ENCODE measurements around the gene DNMT3A. TPM values are rescaled to one million over a fixed set of nuclear protein-coding genes. Genes with fewer than 3 reads are reported as not detected.

DNMT3A gene
- total RNA-seq, 1 donor from 2014 or later: 36.7 TPM

DNA sequence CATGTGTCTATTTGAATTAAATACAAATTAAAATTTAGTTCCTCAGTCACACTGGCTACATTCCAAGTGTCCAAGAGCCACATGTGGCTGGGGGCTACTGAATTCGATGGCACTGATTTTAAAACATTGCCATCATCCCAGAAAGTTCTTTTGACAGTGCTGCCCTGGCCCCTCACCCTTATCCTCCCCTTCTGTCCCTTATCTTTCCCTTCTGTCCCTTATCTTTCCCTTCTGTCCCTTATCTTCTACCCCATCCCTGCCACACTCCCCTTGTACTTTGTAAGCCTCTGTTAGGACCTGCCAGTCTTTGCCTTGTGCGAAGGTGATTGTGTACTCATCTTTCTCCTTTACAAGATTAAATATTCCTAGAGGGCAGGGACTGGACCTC lies 85.2 kb downstream of the DNMT3A start:
- no peak for DNase-seq

DNA sequence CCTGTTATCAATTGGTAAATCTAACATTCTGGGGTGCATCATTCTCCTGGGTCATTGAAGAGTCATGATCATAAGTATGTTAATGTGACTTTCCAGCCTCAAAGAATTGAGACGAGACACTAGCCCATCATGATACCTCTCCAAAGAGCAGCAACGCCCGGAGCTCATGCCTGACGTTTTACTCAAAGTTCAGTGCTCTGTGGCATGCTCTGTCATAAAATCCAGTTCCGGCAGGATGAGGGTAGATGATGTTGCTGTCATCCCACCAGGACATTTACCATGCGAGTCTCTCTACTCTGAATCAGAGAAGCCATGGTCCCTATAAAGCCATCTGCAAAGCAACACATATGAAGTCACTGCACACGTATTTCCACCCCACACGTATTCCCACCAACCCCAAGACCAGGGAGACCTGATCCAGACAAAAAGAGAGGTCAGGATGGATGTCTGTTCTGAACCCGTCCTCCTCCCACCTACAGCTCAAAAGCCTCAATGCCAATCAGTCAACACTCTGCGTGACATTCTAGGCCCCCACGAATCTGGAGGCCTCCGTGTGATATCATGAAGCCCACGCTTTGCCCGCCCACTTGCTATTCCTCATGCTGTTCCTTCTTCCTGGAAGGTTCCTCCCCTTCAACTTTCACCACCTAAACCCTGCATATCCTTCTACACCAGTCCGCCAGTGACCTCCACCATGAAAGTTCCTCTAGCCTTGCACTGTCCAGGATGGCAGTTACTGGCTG lies 85.8 kb downstream of the DNMT3A start:
- no peak for DNase-seq

DNA sequence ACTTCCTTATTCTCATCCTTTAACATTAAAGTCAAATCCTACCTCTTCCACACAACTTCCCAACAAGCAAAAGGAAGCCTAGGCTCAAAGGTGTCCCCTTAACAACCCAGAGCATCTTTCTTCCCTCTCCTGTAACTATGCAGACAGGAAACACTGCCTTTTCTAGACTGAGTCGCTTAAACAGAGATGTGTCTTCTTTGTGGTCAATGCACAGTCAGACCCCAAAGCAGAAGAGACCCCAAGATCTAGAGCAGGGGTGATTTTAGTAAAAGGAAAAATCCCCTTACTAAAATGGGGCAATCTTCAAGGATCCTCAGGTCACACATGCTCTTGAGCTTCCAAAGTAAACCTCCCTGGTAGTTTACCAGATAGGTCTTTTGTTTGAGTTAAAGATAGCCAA lies 86.8 kb downstream of the DNMT3A start:
- no peak for DNase-seq

DNA sequence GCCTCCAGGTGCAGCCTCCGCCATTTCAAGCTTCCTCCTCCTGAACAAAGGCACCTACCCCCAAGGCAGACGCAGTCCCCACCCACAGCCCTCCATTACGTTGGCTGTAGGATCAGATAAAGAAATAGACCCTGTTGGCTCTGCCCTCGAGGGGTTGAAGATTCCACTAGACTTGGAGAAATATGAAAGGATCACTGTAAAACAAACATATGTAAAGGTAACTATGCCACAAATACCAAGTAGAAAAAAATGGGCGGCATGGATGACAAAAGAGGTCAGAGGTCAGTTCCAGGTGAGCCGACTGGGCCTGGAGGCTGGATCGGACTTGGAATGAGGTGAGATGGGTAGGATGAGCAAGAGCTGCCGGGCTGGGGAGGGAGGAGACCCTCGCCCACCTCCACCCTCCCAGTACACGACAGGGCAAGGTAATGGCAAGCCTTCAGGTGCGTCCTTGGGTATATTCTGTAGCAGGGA lies 88.5 kb downstream of the DNMT3A start:
- DNase-seq: no peak

DNA sequence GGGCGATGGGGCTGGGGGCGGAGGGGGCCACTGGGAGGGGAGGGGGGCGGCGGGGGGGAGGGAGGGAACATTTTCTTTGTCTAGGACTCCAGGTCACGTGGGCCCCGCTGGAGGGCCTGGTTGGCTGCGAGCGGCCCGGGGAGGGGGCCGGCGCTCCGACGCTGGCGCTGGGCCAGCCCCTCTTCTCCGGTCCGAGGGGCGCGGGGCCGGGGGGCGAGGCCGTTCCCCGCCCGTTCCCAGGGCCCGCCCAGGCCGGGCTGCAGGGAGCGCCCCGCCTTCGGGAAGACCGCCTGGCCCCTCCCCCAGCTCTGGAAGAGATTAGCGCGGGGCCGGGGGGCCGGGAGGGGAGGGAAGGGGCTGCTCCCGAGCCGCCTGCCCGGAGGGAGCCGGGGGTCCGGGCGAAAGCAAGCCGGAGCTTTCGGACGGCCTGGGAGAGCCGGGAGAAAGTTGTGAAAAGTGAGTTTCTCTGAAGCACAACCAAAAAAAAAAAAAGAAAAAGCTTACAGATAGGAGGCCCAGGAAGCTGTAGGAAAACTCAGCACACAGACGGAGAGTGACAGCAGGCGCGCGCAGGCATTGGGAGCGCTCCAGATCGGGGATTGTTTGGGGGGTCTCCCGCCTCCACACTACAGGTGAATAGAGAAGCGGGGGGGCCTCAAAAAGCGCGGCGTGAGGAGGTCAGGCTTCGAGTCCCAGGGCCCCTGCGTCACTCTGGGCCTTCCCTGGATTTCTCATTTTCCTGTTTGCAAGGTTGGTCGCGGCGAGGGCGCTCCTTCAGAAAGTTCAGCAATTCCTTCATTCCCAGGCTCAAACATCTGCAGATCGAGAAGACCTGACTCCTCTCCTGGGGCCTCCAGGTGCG lies 89.2 kb downstream of the DNMT3A start:
- DNase-seq: peak; percentile 91

DNA sequence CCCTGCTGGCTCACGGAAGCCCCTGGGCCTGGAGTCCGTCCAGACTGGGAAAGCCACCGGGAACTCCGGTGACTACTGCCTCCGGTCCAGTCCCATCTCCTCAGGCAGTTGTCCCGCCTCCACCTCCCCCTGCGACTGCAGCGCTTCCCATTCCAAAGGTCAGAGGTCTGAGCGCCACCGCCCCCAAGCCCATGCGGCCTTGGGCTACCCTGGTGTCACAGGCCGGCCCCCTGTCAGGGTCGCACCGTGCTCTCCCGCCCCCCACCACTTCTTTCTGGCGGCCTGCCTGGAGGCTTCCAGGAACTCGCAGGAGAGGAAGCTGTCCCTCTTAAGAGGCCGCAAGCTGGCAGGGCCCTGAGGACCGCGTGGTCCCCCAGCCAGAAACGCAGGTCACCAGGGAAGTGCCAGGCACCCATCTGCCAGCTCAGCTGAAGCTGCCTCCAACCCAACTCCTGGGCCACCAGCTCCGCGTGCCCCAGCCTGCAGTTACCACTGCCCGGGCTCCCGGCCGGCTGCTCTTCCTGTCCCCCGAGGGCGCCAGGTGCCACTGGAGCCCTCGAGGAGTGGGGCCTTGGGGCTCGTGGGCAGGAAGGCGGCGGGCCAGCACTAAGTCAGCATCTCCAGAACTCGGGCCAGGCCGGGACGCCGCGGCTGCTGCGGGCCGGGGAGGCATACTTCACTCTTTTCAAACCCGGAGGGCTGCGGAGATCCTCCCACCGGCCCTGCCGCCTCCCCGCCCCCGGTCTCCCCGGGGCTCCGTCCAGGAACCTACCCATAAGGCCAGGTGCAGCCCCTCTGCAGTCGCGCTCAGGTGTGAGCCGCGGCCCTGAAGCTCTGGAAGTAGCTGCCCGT lies 90.1 kb downstream of the DNMT3A start:
- peak; percentile 54 for DNase-seq

DNA sequence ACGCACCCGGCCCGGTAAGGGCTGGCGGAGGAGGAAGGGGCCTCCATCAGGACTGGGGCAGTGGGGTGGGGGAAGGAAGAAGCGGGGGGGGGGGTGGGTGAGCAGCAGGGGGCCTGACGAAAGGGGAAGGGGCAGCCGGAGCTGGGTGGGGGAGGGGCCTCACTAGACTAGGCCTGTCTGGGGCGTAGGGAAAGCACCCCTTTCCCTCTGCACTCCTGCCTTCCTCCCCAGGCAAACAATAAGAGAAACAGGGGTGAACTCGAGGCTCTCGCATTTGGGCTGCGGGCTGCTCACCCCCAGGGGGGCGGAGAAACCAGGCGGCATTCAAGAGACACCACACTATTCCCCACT lies 90.7 kb downstream of the DNMT3A start:
- no peak for DNase-seq

DNA sequence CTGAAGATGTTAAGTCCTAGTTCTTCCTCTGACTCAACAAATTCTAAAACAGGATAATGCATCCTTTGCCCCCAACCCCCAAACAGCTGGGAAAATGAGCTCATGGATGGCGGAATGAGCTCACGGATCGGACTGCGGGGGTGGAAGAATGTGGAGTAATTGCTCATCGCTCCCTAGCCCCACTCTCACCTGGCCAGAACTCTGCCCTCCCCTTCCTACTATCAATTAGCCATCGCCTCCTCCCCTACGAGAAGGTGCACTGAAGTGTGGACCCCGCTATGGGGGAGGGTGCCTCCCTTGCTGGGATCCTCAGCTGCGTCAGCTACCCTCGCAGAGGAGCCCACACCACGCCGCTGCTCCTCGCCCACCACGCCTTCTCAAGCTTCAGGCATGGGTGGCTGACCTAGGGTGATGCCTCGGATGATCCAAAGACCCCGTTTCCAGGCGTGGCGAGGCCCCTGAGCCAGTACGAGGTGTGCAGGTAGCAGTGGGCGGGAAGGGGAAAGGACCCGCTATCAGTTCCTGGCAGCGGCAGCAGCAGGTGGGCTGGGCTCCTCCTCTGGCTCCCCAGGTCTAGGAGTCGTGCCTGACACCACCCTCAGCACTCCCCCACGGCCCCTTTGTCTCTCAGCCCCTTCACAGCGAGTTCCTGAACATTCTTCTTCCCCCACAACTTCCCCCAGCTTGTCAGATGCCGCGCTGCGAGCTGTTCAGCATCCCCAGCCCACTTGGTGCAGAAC lies 91.2 kb downstream of the DNMT3A start:
- peak; percentile 29 for DNase-seq

DNA sequence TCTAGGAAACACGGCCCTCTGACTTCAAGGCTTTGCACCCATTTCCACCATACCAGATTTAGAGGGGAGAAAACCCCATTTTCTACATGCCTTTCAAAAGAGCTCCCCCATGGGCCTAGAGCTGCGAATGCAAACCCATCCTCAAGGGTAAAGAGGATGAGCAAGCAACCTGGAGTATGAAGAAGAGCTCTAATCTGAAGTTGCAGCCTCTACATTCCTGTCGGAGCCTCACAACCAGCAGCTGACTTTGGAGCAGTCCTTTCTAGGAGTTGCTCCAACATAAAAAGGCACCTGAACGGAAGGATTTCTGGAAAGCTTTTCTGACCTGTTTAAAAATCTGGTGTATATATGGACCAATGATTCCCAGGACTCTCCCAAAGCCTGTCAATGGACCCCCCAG lies 91.9 kb downstream of the DNMT3A start:
- no peak for DNase-seq

DNA sequence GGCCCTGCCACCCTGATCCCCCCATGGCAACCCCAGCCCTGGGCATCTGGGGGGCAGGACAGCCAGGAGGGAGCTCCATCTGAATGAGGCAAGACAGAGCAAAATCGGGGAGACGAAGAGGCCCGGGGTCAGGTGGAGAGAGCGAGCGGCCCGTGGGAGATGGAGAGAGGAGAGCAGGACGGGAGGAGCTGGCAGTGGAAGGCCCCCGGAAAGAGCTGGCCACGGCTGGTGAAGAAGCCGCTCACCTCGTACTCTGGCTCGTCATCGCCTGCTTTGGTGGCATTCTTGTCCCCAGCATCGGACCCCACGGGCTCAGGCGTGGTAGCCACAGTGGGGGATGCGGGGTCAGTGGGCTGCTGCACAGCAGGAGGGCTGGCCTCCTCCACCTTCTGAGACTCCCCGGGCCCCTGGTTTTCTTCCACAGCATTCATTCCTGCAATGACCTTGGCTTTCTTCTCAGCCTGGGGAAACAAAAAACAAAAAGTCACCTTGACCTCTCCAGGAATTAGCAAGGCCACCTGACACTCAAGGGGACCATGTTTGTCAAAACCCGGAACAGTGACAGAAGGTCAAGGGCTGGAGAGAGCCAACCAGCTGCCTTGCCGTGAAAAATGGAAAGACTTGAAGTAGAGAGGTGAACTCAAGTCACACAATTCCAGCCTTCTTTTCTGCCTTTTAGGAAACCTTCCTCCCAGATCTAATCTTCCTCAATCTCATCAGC lies 93.8 kb downstream of the DNMT3A start:
- DNase-seq: no peak

DNA sequence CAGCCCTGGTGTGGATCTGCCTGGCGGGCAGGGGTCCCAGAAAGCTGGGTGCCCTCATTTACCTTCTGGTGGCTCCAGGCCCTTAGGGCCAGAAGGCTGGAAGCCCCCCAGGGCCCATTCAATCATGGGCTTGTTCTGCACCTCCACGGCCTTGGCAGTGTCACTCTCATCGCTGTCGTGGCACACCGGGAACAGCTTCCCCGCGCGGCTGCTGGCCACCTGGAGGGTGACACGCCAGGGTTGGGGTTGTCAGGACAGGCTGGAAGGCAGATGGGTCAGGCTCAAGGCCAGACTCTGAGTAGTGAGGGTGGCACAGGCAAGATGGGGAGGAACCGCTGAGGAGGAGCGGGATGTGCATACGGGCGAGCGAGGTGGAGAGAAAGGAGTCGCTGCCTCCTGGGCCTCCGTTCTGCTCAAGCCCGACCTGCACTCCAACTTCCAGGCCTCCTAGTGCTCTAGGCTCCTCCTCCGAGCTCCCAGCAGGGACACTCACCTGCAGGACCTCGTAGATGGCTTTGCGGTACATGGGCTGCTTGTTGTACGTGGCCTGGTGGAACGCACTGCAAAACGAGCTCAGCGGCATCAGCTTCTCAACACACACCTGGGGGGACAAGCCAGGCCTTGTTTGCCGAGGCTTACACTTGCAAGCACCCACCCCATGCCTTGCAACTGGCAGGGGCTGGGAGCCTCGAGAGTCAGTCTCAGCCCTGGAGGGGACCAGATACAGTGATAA lies 95.0 kb downstream of the DNMT3A start:
- no peak for DNase-seq

DNA sequence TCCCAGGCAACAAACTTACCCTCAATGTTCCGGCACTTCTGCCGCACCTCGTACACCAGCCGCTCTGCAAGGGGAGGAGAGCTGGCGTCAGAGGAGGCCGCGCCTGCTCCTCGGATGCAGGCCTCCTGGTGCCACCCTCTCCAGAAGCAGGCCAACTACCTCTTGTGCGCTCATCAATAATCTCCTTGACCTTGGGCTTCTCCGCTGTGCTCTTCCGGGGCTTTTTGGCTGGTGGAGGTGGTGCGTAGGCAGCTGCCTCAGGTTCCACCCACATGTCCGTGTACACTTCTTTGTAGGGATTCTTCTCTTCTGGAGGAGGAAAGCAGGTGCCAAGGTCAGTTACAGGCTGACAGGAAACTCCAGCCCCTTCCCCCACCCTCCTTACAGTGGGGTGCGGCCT lies 95.7 kb downstream of the DNMT3A start:
- no peak for DNase-seq

DNA sequence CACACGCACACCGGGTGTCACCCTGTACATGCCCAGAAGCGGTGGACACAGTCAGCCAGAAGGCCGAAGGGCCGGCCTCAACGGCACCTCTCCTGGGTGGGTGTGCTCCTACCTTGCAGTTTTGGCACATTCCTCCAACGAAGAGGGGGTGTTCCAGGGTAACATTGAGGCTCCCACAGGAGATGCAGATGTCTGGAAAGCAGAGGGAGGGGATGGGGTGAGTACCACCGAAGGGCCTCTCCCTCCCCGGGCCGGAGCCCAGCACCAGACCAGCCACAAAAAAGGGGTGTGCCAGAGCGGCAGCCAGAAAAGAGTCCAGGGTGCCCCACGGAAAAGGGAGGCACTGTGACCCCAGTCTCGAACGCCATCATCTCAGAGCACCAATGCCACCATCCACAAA lies 96.6 kb downstream of the DNMT3A start:
- DNase-seq: no peak

DNA sequence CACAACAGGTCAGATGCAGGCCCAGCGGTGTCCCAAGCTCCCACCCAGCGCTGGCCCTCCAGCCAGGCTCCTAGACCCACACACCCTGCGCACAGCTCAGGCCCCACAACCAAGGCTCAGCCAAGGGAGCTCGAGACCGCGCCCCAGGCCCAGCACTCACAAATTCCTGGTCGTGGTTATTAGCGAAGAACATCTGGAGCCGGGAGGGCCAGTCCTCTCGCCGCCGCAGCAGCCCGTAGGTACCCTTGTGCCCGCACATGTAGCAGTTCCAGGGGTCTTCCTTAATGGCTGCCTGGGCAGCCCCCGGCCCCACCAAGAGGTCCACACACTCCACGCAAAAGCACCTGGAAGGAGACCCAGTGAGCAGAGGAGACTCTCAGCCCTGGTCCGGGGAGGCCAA lies 97.7 kb downstream of the DNMT3A start:
- DNase-seq: no peak

DNA sequence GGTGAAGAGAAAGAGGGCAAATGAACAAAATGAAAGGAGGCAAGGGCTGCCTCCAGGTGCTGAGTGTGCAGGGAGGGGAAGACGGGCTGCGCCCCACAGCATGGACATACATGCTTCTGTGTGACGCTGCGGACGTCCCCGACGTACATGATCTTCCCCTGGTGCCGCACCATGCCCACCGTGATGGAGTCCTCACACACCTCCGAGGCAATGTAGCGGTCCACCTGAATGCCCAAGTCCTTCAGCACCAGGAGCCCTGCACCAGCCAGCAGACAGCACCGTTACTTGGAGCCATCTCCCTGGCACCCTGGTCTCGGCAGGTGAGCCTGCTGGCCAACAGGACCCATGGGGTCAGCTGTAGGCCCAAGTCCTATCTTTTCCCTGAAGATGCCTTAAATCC lies 100.3 kb downstream of the DNMT3A start:
- DNase-seq: no peak

DNA sequence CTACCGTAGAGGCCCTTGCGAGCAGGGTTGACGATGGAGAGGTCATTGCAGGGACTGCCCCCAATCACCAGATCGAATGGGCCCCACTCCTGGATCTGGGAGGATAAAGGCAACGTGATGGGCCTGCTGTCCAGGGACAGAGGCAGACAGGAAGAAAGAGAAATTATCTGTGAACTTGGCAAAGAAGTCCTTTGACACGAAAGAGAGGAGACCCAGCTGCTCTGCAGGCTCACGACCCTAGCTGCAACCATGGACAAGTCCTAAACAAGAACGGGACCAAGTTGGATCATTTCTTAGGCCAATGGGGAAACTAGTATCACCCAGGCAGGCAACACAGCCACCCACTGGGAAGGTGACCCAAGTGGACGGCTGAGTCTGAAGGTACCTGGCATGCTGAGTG lies 101.1 kb downstream of the DNMT3A start:
- no peak for DNase-seq

DNA sequence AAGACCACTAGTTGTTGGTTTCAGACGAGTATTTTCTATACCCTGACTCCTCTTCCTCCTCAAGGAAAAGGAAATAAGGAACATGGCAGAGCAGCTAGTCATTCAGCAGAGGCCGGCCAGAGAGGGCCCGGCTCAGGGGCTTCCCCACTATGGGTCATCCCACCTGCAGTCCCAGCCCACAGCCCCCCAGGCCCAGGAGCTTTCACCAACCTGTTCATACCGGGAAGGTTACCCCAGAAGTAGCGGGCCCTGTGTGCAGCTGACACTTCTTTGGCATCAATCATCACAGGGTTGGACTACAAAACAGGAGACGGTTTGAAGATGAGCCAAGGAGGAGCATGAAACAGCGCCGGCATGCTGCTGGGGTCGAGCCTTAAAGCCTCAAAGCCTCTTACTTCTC lies 102.8 kb downstream of the DNMT3A start:
- no peak for DNase-seq

DNA sequence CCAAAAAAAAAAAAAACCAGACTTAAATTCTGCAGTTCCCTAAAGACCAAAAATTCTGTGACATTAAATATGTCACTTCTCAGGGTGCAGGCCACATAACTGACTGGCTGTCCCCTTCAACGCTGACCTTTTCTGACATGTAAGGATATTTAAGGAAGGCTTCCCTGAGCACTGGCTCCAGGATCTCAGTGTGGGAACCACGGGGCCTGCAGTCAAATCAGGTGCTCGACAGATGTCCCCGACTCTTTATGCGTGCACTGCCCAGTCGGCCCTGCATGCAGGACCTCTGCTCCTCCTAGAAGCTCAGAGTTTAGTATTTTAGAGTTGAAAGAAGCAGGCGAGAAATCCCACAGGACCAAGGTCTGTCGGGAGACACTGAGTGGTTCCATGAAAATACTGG lies 104.0 kb downstream of the DNMT3A start:
- DNase-seq: no peak

DNA sequence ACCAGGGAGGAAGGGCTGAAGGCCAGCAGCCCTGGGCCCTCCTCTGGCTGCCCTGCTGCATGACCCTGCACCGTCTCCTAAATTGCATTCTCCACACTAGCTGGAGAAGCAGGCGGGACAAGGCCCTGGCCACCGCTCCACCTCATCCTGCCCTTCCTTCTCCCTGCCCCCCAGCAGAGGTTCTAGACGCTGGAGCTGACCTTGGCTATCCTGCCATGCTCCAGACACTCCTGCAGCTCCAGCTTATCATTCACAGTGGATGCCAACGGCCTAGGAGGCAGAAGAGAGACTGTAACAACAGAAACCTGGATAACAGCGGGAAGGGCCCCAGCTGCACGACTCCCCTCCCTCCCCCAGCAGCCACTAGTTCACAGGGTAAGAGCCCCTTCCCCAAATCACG lies 105.0 kb downstream of the DNMT3A start:
- no peak for DNase-seq

DNA sequence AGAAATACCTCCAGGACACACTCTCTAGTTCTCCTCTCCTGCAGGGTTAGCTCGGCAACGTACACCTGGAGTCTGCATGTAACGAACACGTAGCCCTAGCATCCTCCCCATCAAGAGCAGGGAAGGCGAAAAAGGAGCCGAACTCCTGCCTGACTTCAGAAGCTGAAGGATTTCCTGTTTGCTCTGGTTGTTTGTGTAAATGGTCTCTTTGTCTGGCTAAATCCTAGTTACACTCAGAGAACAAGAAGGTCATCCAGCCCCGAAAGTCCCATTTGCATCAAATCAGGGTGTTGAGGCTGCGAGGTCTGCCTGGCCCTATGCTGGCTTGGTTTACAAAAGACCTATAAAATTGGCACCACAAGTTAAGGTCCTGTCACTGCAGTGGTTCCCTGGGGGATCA lies 107.0 kb downstream of the DNMT3A start:
- no peak for DNase-seq

Data from skin of body (tissue), 2 donors.